ENCODE data around the gene ASB3.

ASB3 gene

DNA sequence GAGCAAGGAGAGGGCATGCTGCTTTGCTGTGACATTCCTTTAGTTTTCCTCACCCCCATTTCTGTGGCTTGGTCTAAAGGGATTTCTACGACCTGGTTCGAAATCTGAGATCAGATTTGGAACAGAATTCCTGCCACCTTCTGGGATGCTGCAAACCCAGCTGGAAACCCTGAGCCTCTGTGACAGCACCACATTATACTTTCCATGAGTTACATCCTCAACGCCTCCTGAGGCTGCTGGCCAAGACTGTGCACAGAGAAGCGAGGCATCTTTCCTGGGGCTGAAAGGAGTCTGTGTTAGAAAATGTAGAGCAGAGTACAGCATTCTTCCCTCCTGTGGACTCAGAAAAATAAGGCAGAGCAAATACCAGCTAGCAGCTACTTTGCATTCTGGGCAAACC lies 157.3 kb downstream of the ASB3 start:
- no peak for TF ChIP-seq EZH2phosphoT487 (IDR thresholded peaks at IDR 0.05; ENCODE audit: borderline replicate concordance)
- TF ChIP-seq, protein P1, sequence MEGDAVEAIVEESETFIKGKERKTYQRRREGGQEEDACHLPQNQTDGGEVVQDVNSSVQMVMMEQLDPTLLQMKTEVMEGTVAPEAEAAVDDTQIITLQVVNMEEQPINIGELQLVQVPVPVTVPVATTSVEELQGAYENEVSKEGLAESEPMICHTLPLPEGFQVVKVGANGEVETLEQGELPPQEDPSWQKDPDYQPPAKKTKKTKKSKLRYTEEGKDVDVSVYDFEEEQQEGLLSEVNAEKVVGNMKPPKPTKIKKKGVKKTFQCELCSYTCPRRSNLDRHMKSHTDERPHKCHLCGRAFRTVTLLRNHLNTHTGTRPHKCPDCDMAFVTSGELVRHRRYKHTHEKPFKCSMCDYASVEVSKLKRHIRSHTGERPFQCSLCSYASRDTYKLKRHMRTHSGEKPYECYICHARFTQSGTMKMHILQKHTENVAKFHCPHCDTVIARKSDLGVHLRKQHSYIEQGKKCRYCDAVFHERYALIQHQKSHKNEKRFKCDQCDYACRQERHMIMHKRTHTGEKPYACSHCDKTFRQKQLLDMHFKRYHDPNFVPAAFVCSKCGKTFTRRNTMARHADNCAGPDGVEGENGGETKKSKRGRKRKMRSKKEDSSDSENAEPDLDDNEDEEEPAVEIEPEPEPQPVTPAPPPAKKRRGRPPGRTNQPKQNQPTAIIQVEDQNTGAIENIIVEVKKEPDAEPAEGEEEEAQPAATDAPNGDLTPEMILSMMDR (conservative IDR thresholded peaks at IDR 0.05; ENCODE audit: low read length): no peak

DNA sequence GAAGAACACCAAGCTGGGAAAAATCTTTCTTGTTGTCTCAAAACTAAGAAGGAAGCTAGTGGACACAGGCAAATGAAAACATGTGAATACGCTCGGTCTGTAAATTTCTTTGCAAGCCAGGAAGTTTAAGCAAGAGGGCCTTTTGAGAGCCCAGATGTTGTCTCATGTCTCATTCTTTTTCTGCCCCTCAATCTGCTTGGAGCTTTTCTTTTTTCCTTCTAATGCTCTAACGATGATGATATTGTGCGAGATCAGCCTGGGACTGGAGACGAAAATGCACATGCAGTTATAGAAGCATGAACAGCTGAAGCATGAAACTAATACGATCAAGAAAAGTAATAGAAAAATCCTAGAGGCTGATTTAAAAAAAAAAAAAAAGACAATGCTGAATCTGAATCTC lies 157.8 kb downstream of the ASB3 start:
- Histone ChIP-seq H4K20me1 (ENCODE audit: insufficient read depth, low read length, poor library complexity, severe bottlenecking) (no peaks in the 10 kb centered on the region), H3K36me3 (ENCODE audit: insufficient read depth, low read length) (no peaks in the 10 kb centered on the region), H3K27me3 (ENCODE audit: insufficient read depth, low read length, poor library complexity, severe bottlenecking) (no peaks in the 10 kb centered on the region), H3K9me3 (ENCODE audit: insufficient read depth, low read depth, low read length) (no peaks in the 10 kb centered on the region), H3K4me2 (ENCODE audit: low read depth, low read length, poor library complexity, severe bottlenecking) (no peak overlapping the region), H3K9me2 (replicated peaks; ENCODE audit: low read depth, low read length) (no peaks in the 10 kb centered on the region), H3K4me3 (ENCODE audit: low read length, poor library complexity, severe bottlenecking) (no peak overlapping the region), H3K79me2 (ENCODE audit: insufficient read depth, low read length) (no peaks in the 10 kb centered on the region), H3K9ac (ENCODE audit: low read depth, low read length, poor library complexity, severe bottlenecking) (no peak overlapping the region), H2AFZ (ENCODE audit: low read length) (no peak overlapping the region), H3F3A (ENCODE audit: low read depth) (no peaks in the 10 kb centered on the region), H3K4me1 (ENCODE audit: insufficient read depth, low read length, poor library complexity, severe bottlenecking) (no peaks in the 10 kb centered on the region)
- TF ChIP-seq, protein P1 (conservative IDR thresholded peaks at IDR 0.05; ENCODE audit: low read length): no peak
- TF ChIP-seq EZH2phosphoT487 (IDR thresholded peaks at IDR 0.05; ENCODE audit: borderline replicate concordance): no peak

More for the DNA sequence above, 157.3 kb downstream of the ASB3 start:
- Histone ChIP-seq H3F3A (ENCODE audit: low read depth) (no peaks in the 10 kb centered on the region), H3K9me3 (ENCODE audit: insufficient read depth, low read depth, low read length) (no peaks in the 10 kb centered on the region), H3K4me3 (ENCODE audit: low read length, poor library complexity, severe bottlenecking) (no peak overlapping the region), H3K9ac (ENCODE audit: low read depth, low read length, poor library complexity, severe bottlenecking) (no peak overlapping the region), H3K27me3 (ENCODE audit: insufficient read depth, low read length, poor library complexity, severe bottlenecking) (no peaks in the 10 kb centered on the region), H3K79me2 (ENCODE audit: insufficient read depth, low read length) (no peaks in the 10 kb centered on the region), H2AFZ (ENCODE audit: low read length) (no peak overlapping the region), H3K9me2 (replicated peaks; ENCODE audit: low read depth, low read length) (no peaks in the 10 kb centered on the region), H3K4me1 (ENCODE audit: insufficient read depth, low read length, poor library complexity, severe bottlenecking) (no peaks in the 10 kb centered on the region), H3K4me2 (ENCODE audit: low read depth, low read length, poor library complexity, severe bottlenecking) (no peak overlapping the region), H3K36me3 (ENCODE audit: insufficient read depth, low read length) (no peaks in the 10 kb centered on the region), H4K20me1 (ENCODE audit: insufficient read depth, low read length, poor library complexity, severe bottlenecking) (no peaks in the 10 kb centered on the region)

DNA sequence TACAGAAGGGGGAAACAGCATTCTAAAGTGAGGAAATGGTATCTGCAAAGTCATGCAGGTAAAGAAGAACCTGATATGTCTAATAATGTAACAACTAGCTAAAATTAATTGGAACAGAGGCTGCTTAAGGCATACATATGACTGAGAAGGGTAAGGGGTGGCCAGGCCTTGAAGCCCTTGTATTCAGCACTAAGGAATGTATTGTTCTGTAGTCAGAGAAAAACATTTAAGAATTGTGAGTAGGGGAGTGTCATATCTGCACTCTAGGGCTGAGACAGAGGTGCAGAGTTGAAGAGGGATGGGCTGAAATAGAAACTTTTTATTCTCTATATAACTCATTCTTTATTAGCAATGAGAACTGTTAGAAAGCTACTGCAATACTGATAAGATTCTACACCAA lies 164.6 kb downstream of the ASB3 start:
- no peak overlapping the region for H3K4me3 ChIP-seq (ENCODE audit: low read length, poor library complexity, severe bottlenecking)
- no peaks in the 10 kb centered on the region for H3K36me3 ChIP-seq (ENCODE audit: insufficient read depth, low read length)
- H3K4me1 ChIP-seq (ENCODE audit: insufficient read depth, low read length, poor library complexity, severe bottlenecking): no peaks in the 10 kb centered on the region
- no peaks in the 10 kb centered on the region for H3K9me3 ChIP-seq (ENCODE audit: insufficient read depth, low read depth, low read length)
- H3K79me2 ChIP-seq (ENCODE audit: insufficient read depth, low read length): no peaks in the 10 kb centered on the region
- no peaks in the 10 kb centered on the region for H3K27me3 ChIP-seq (ENCODE audit: insufficient read depth, low read length, poor library complexity, severe bottlenecking)
- no peaks in the 10 kb centered on the region for H3K9me2 ChIP-seq (replicated peaks; ENCODE audit: low read depth, low read length)
- no peak overlapping the region for H2AFZ ChIP-seq (ENCODE audit: low read length)
- TF ChIP-seq, protein P1 (conservative IDR thresholded peaks at IDR 0.05; ENCODE audit: low read length): no peak
- TF ChIP-seq EZH2phosphoT487 (IDR thresholded peaks at IDR 0.05; ENCODE audit: borderline replicate concordance): no peak
- no peaks in the 10 kb centered on the region for H3F3A ChIP-seq (ENCODE audit: low read depth)
- H4K20me1 ChIP-seq (ENCODE audit: insufficient read depth, low read length, poor library complexity, severe bottlenecking): no peaks in the 10 kb centered on the region
- no peak overlapping the region for H3K9ac ChIP-seq (ENCODE audit: low read depth, low read length, poor library complexity, severe bottlenecking)
- no peak overlapping the region for H3K4me2 ChIP-seq (ENCODE audit: low read depth, low read length, poor library complexity, severe bottlenecking)
